Left lung (tissue), 10 donors: ENCODE measurements around the gene AGAP1. TPM values are rescaled to one million over a fixed set of nuclear protein-coding genes. Genes with fewer than 3 reads are reported as not detected.

ENCODE experiments used
- ATAC-seq: fragments of 200-7000 bp; cut with Tn5 transposase; one replicate; pipeline ENCODE4 v1.9.1; 2020; ENCODE audit warnings: moderate library complexity
- DNase-seq, 4 donors: peaks; one replicate each; pipeline ENCODE4 v3.0.0-alpha.2; 2013 to 2020
- H3K27ac ChIP-seq, 2 donors: fragments of 200-600 bp; sonication (generic) in 1 of 2; one replicate each; pipeline versions ENCODE4 v1.5.0 to v1.8.0; 2020 to 2021
- H3K27me3 ChIP-seq, 2 donors: fragments of 200-600 bp; sonication (generic) in 1 of 2; one replicate each; pipeline versions ENCODE4 v1.5.0 to v1.8.0; 2020 to 2021
- H3K36me3 ChIP-seq, 2 donors: fragments of 200-600 bp; sonication (generic) in 1 of 2; one replicate each; pipeline versions ENCODE4 v1.5.0 to v1.8.0; 2020 to 2021
- H3K4me1 ChIP-seq, 2 donors: fragments of 200-600 bp; one replicate each; pipeline ENCODE4 v1.8.0; 2021
- H3K4me3 ChIP-seq, 2 donors: fragments of 200-600 bp; sonication (generic) in 1 of 2; one replicate each; pipeline versions ENCODE4 v1.5.0 to v1.8.0; 2020 to 2021; ENCODE audit warnings: mild to moderate bottlenecking in 1 of 2
- H3K9me3 ChIP-seq, 2 donors: fragments of 200-600 bp; sonication (generic) in 1 of 2; one replicate each; pipeline versions ENCODE4 v1.5.0 to v1.8.0; 2020 to 2021
- CTCF ChIP-seq, 2 donors: fragments of 200-600 bp; sonication (generic) in 1 of 2; IDR thresholded peaks; one replicate each; pipeline versions ENCODE4 v1.5.0 to v1.8.0; 2021; ENCODE audit warnings: antibody characterized with exemption in 2 of 2
- intact Hi-C, 2 donors: fragments of 100-400 bp; cut with DNase I; formaldehyde crosslinking; loops; one replicate each; pipeline versions ENCODE4 v1.11.2 to v1.14.2; 2022
- polyA plus RNA-seq, 6 donors: library from polyadenylated mRNA; unstranded; fragments of 120-200 nt; gene quantifications; one replicate each; pipeline ENCODE4 v1.2.1, GENCODE V29; 2013; ENCODE audit not compliant: insufficient read length in 6 of 6
- total RNA-seq, 2 donors: library from RNA; stranded (reverse); fragmentation: NEBNext Ultra II Directional; extraction: Animal tissue kit (Norgen Biotek cat#: 25700); gene quantifications; one replicate each; pipeline ENCODE4 v1.2.1, GENCODE V29; 2021
- donor health status: DM: no; HTN: yes; CAD: no.
- donor health status: DM: no; HTN: no; CAD: no.

Gene AGAP1
- total and polyA plus RNA-seq, 8 donors = 13.1 to 25.4 (median 22.4) TPM

DNA sequence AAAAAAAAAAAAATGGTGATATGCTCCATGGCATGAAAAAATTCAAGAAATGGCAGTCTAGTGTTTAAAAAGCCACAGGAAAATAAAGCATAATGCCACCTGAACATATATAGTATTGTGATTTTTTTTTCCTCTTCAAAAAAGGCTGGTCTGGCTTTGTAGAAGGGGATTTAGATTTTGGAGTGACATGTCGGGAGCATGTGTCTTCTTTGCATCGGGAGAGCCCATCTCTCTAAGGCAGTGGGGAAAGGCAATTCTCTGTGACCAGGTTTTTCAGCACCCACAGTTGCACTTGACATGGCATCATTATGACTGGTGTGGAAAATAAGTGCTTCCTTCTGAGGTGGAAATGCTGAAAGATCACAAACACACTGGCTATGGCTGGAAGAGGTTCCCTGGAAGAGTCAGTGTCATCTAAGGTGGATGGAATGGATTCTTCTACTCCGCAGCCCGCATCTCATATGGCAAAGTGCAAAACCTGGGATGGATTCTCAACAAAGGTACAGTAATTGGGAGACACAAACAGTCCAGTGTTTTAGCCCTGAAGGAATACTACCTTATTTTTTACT is 172.5 kb downstream of the AGAP1 start:
- no peak overlapping the region for H3K27ac ChIP-seq
- no peak for TF ChIP-seq CTCF (IDR thresholded peaks at IDR 0.05)
- DNase-seq (peak in 2 of 4 donors; percentile 77 to 78), ATAC-seq (peak; percentile 59)
- H3K9me3 ChIP-seq = no peaks in the 10 kb centered on the region
- H3K27me3 ChIP-seq = peaks cover 0 to 60% of the 10 kb centered on the region in 2 donors
- H3K4me3 ChIP-seq = peak overlapping the region in 1 of 2 donors; percentile 7
- H3K4me1 ChIP-seq = peaks cover 4 to 21% of the 10 kb centered on the region in 2 donors
- H3K36me3 ChIP-seq = no peaks in the 10 kb centered on the region
- intact Hi-C loops = no loop called here

DNA sequence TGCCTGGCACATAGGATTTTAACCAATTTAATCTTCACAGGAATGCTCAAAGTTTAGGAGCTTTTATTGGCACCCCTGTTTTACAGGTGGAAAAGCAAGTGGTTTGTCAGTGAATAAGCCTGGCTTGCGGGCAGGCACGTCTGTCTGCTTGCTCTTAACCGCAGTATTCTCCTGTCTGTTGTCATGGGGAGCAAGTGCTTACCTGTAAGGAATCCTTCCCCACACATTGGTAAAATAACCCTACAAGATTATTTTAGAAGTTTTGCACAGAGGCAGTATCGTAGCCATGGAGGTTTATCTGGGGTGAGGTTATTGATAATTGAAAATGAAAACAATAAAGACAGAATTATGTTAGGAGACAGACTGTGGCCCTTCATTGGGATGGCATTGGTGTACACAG is 174.9 kb downstream of the AGAP1 start:
- ATAC-seq = no peak
- no peak for TF ChIP-seq CTCF (IDR thresholded peaks at IDR 0.05)
- Histone ChIP-seq H3K27ac (no peak overlapping the region), H3K4me3 (no peak overlapping the region), H3K36me3 (no peaks in the 10 kb centered on the region), H3K4me1 (peaks cover 4 to 21% of the 10 kb centered on the region in 2 donors), H3K9me3 (no peaks in the 10 kb centered on the region), H3K27me3 (peaks cover 0 to 80% of the 10 kb centered on the region in 2 donors)
- intact Hi-C loops = no loop called here
- DNase-seq = no peak

DNA sequence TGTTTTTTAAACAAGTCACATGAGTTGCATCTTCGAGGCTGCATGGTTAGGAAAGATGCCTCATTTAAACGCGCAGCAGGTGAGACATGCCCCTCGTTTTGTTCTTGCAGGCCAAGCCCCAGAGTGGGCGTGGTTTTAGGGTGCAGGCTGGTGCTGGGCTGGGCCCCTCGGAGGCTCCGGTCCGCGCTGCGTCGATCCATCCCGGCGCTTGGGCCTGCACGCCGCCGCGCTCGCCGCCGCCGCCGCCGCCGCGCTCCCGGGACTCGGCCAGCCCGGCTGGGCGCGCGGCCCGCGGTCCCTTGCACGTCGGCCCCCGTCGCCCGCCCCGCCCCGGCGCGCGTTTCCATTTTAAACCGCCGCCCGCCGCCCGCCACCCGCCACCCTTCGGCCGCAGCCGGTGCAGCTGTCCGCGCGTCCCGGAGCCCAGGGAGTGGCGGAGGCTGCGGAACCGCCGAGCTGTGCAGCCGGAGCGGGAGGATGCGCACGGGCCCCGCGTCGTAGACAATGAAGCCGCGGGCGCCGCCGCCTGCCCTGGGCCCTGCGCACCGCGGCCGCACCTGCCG is 175.5 kb downstream of the AGAP1 start:
- peak; percentile 78 for ATAC-seq
- Histone ChIP-seq H3K4me1 (peaks cover 4 to 21% of the 10 kb centered on the region in 2 donors), H3K36me3 (no peaks in the 10 kb centered on the region), H3K4me3 (peak overlapping the region; percentile 29 to 42), H3K27ac (no peak overlapping the region), H3K27me3 (peaks cover 0 to 80% of the 10 kb centered on the region in 2 donors), H3K9me3 (no peaks in the 10 kb centered on the region)
- peak; percentile 51 to 85 (median 60) for DNase-seq
- intact Hi-C loops = no loop called here
- TF ChIP-seq CTCF (IDR thresholded peaks at IDR 0.05) = no peak

GRCh38 chr2:235669983-235670962 is 176.4 kb downstream of the AGAP1 start:
- no peak overlapping the region for H3K27ac ChIP-seq
- peak; percentile 32 to 42 for TF ChIP-seq CTCF (IDR thresholded peaks at IDR 0.05)
- peaks cover 0 to 79% of the 10 kb centered on the region in 2 donors for H3K27me3 ChIP-seq
- peak; percentile 82 for ATAC-seq
- intact Hi-C loops = loop anchor here in 1 of 2 donors (5.0 kb wide), 1 partner anchor 73 kb away; no protein-coding TSS in a partner anchor
- no peaks in the 10 kb centered on the region for H3K9me3 ChIP-seq
- peaks cover 4 to 20% of the 10 kb centered on the region in 2 donors for H3K4me1 ChIP-seq
- no peaks in the 10 kb centered on the region for H3K36me3 ChIP-seq
- DNase-seq = peak in 3 of 4 donors; percentile 60 to 77 (median 65)
- peak overlapping the region; percentile 32 to 42 for H3K4me3 ChIP-seq
